ENCODE measurements around the gene SLC37A4. TPM values are rescaled to one million over a fixed set of nuclear protein-coding genes. Genes with fewer than 3 reads are reported as not detected.
A peak's percentile ranks its signal among the peaks of the same experiment; 100 is the strongest.

The SLC37A4 gene
- total and polyA plus RNA-seq, 2 of the 13 experiments (the other 11 are each of a cell fraction or from before 2014, with no cell fraction given) = 43.0 to 56.1 TPM

DNA sequence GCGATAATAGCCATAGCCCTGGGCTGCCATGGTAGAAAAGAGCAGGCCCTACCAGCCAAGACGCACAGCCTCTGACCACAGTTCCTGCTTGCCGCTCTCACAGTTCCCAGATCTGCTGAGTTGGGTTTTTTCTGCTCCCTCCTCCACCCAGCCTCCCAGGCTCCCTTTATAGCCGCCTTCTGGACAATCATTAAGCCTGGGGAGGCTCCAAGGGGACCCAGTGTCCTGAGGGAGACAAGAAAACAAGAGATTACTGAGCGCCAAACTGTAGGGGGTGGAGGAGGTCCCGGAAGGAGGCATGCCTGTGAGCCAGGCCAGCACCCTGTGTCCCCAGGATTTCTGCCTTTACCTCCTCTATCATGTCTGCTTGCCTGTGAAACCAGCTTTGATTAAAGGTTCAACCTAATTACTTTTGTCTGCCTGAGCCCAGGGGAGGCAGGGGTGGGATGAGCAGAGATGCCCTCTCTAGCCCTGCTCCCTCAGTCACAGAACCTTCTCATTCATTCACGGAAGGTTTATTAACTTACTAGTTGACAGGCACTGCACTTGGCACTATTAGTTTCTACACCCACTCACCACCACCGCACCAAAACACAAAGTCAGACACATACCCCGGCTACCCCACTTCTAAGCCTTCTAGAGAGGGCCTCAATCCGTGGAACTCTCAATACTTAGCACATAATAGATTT lies 1.2 kb downstream of the SLC37A4 start (continued):
- TF ChIP-seq ZNF280B (CRISPR knock-in tag; IDR thresholded peaks at IDR 0.05; ENCODE audit: borderline replicate concordance) = no peak
- no peak for TF ChIP-seq PREB (CRISPR knock-in tag; IDR thresholded peaks at IDR 0.05)
- TF ChIP-seq NRL (CRISPR knock-in tag; IDR thresholded peaks at IDR 0.05; ENCODE audit: borderline replicate concordance) = no peak
- no peak for TF ChIP-seq ZNF296 (CRISPR knock-in tag; conservative IDR thresholded peaks at IDR 0.05)
- TF ChIP-seq ZNF766 (CRISPR knock-in tag; IDR thresholded peaks at IDR 0.05; ENCODE audit: borderline replicate concordance) = no peak
- TF ChIP-seq SMAD1 (CRISPR knock-in tag; IDR thresholded peaks at IDR 0.05; ENCODE audit: borderline replicate concordance, low read depth) = 0 out of 2 replicates have a peak, but pooled peaks have one; percentile 19
- TF ChIP-seq GTF2F1 (IDR thresholded peaks at IDR 0.05; ENCODE audit: low read length) = no peak
- no peak for TF ChIP-seq CENPX (CRISPR knock-in tag; IDR thresholded peaks at IDR 0.05)
- TF ChIP-seq NFE2L2 (IDR thresholded peaks at IDR 0.05; ENCODE audit: low read length) = no peak
- no peak for TF ChIP-seq HNRNPL (IDR thresholded peaks at IDR 0.05; ENCODE audit: low read depth, low read length)
- 0 out of 2 replicates have a peak, but pooled peaks have one; percentile 28 for TF ChIP-seq SNAPC2 (CRISPR knock-in tag; IDR thresholded peaks at IDR 0.05)
- TF ChIP-seq TRIM24 (CRISPR knock-in tag; IDR thresholded peaks at IDR 0.05) = no peak
- TF ChIP-seq U2AF2 (IDR thresholded peaks at IDR 0.05; ENCODE audit: low read depth, low read length) = no peak
- TF ChIP-seq, protein P1, sequence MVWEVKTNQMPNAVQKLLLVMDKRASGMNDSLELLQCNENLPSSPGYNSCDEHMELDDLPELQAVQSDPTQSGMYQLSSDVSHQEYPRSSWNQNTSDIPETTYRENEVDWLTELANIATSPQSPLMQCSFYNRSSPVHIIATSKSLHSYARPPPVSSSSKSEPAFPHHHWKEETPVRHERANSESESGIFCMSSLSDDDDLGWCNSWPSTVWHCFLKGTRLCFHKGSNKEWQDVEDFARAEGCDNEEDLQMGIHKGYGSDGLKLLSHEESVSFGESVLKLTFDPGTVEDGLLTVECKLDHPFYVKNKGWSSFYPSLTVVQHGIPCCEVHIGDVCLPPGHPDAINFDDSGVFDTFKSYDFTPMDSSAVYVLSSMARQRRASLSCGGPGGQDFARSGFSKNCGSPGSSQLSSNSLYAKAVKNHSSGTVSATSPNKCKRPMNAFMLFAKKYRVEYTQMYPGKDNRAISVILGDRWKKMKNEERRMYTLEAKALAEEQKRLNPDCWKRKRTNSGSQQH (CRISPR knock-in tag; IDR thresholded peaks at IDR 0.05; ENCODE audit: low read depth) = peak; percentile 41; the same call in 1 of the 2 replicates
- TF ChIP-seq, protein P2, sequence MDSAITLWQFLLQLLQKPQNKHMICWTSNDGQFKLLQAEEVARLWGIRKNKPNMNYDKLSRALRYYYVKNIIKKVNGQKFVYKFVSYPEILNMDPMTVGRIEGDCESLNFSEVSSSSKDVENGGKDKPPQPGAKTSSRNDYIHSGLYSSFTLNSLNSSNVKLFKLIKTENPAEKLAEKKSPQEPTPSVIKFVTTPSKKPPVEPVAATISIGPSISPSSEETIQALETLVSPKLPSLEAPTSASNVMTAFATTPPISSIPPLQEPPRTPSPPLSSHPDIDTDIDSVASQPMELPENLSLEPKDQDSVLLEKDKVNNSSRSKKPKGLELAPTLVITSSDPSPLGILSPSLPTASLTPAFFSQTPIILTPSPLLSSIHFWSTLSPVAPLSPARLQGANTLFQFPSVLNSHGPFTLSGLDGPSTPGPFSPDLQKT (CRISPR knock-in tag; IDR thresholded peaks at IDR 0.05; ENCODE audit: borderline replicate concordance) = no peak
- no peak for TF ChIP-seq MTF2 (CRISPR knock-in tag; IDR thresholded peaks at IDR 0.05; ENCODE audit: borderline replicate concordance)
- TF ChIP-seq CHCHD3 (CRISPR knock-in tag; IDR thresholded peaks at IDR 0.05) = no peak
- TF ChIP-seq HNF1A (IDR thresholded peaks at IDR 0.05; ENCODE audit: low read depth) = peak; percentile 98
- peak; percentile 98 for TF ChIP-seq HNF1A (CRISPR knock-in tag; IDR thresholded peaks at IDR 0.05; ENCODE audit: borderline replicate concordance)

Measured in HepG2 (cell line).